GM18867 (cell line): ENCODE data around the gene ASAP2.

Experiments used
- ATAC-seq: cut with Tn5 transposase; IDR thresholded peaks from one replicate; pipeline ENCODE4 v1.9.1; 2021; ENCODE audit warnings: mild to moderate bottlenecking, moderate library complexity; ENCODE audit not compliant: unreplicated experiment

The ASAP2 gene

DNA sequence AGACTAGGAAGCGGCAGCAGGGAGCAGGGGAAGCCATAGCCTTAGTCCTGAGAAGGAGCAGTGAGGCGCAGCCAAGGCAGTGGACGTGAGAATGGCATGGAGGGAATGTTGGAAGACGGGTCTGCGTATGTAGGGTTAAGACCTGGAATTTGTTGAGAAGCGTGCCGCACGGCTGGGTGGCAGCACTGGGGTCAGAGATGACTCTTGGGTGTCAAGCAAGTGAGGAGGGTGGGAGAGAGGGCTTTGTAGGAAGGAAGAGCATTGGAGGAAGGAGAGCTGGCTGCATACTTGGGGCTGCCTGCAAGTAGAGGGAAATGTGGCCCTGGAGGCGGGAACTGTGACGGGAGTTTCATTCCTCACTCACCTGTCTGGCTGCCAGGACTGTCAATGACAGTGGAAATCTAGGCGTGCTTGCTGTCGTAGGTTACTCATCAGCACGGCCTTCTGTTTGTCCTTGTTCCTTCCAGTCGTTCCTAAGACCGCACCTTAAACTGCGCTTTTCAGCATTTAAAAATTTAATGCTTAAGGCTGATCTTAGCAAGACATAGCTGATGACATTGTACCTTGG lies 108.8 kb downstream of the ASAP2 start:
- ATAC-seq: no peak

DNA sequence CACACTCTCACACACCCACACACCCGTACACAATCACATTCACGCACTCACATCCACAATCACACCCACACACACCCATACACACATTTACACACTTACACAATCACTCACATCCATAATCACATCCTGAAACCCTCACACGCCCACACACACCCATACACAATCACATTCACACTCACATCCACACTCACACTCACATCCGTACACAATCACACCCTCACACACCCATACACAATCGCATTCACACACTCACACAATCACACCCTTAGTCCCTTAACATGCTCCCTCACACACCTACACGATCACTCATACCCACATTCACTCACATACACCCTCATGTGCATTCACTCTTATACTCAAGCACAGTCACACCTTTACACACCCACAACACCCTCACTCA lies 110.9 kb downstream of the ASAP2 start:
- ATAC-seq: no peak

DNA sequence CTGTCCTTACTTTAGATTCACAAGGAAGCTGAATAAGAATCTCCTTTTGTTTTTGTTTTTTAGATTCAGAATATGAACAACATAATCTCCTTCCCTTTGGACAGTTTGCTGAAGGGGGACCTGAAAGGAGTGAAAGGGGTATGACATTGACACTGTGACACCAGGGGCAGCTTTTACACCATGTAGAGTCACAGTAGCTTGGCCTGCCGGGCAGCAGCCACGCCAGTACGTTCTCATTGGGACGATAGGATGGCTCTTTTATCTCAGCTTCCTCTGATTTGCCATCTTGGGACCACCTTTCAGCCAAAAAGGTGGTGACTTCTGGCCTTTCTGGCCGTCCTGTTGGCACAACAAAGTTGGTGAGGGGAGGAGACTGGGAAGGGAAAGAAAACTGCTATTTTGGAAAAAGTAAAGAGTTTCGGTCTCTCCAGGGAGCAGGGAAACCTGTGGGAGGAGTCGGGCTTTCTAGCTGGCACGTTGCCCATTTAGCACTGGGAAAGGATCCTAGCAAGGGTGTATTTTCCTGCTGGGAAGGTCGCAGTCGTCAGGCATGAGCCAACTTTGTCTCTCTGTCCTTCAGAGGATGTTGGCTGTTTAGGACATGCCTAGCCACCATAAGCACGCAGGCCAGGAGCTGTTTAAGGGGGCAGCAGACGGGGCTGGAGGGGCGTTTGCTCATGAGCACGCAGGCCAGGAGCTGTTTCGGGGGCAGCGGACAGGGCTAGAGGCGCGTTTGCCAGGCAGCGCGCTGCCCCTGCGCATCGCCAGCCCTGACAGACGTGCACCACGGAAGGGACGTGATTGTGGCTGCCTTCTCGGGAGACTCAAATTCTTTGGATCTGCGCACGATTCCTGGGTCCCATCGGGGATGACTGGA lies 112.1 kb downstream of the ASAP2 start:
- no peak for ATAC-seq

DNA sequence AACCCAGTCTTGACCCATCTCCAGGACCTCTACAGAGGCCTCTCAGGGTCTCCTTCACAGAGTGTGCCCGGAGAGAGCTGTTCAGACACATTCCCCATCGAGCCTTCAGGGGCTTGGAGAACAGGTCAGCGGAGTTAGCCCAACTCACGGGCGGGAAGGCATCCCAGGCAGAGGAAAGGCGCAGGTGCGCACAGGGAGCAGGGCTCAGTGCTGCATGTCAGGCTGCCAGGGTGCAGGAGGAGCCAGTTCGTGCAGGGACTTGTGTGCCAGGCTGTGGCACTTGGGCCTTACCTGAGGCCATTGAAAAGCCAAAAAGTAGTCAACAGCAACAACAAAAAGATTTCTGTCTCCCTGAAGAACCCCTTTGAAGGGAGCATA lies 112.7 kb downstream of the ASAP2 start:
- no peak for ATAC-seq

DNA sequence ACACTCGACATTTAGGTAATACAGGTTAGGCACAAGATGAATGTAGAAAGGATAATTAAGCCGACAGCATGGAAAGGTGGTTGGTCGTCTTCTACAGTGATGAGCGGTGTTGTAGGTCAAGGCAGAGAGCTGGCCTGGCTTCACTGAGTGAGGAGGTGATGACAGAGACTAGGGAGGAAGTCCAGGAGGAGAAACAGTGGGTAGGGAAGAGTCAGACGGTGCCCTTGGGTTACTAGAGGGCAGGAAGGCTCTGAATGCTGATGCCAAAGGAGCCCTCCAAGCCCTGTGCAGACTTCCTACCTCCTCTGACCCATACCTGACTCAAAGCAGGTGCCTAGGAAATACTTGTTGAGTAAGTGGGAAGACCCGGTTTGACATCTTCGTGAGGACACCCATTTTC lies 116.0 kb downstream of the ASAP2 start:
- ATAC-seq: no peak

DNA sequence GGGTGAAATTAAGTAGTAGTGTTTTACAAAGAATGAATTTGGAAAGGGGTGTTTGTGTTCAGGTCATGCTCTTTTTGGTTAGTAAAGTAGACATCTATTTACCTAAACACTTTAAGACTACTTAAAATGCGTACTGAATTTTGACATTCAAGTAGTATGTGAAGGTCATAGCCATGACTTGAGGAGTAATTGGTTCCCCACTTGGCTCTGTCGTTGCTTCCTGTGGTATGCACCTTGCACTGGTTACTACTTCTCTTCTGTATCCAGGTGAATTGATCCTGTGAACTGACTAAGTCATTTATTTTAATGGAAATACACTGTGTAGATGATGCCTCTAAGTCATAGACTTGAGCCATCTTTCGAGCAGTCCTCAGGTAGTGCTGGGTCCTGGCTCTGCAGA lies 118.8 kb downstream of the ASAP2 start:
- no peak for ATAC-seq

DNA sequence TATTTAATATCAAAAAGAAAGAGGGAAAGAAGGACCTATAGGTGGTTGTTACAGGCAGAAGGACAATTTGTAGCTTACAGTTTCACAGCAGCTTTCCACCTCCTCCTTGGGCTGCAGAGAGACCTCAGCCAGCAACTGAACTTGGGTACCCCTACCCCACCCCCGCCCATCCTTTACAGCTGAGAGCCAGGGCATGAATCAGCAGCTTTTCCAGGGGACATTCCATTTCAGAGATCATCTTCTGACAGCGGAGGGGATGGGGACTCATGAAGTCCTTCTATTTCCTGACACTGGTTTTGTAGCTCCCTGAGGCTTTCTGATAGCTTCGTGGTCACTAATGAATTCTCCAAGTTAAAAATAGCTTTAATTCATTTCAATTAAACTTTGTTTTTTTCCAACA lies 120.4 kb downstream of the ASAP2 start:
- no peak for ATAC-seq

DNA sequence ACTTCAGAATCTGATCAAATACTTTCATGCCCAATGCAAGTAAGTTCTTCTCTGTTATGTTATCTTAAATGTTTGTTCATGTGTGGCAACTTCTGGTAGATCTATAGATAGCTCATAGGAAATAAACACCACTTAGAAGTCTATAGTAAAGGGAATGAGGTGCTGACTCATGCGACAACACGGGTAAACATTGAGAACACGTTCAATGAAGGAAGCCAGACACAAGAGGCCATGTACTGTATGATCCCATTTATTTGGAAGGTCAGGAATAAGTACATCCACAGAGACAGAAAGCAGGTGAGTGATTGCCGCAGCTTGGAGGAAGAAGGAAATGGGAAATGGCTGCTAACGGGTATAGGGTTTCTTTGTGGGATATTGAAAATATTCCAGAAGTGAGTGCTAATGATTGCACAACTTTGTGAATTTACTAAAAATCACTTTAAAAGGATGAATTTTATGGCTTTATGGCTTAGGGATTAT lies 121.3 kb downstream of the ASAP2 start:
- ATAC-seq: no peak

DNA sequence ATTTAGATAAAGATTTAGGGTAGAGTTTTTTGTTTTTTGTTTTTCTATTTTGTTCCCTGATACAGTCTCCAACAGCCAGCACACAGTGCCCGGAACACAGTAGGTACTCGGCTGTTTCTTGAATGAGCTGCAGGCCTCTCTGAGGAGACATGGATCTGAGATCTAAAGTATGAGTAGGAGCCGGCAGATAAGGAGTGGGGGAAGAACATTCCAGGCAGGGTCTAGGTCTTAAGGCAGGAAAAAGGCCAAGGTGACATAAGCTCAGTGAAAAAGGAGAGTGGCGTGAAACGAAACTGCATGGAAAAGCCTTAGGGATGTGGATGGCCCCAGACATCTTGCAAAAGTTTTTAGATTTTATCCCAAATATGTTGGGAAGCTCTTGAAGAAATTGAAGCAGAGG lies 122.3 kb downstream of the ASAP2 start:
- ATAC-seq: no peak

DNA sequence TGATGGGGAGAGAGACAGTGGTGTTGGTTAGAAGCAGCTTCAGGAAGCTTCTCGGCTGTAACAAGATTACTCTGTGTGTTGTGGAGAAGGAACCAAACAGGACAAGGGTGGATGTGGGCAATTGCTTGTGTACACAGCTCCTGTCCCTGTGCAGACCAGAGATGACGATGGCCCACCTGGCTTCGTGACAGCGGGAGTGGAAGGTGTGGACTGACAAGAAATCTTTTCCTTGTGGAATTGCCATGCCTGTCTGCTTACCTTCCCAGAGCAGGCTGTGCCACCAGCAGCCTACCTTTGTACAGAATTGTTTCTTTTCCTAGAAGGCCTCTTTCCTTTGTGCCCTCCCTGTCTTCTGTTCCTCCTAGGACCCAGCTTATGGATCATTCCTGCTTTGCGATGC lies 122.9 kb downstream of the ASAP2 start:
- ATAC-seq: no peak

DNA sequence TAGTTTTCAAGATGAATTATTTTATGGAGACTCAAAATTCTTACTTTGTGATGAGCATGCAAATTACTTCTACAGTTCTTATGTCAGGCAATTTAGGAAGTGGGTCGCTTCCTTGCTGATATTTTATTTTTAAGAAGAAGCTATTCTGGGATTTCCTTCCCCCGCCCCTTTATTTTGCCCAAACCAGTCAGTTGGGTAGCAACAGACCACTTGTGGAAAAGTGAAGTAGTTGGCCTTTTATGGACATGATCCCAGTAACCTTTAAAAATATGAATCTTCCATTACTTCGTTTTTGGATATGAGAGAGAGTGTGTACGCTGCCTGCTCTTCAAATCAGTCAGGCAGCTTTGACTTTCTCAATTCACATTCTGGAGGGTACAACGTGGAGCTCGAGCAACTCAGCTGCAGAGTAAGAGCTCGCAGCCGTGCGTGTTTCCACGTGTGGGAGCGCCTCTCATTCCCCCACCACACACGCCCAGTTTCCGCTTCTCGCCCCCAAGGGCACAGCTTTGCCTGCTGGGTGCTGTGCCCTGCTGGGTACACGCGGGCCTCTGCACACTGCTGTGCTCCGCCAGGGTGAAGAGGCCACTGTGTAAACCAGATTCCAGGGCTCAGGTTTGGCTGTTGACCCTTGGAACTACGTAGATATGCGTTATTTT lies 124.1 kb downstream of the ASAP2 start:
- ATAC-seq: no peak

DNA sequence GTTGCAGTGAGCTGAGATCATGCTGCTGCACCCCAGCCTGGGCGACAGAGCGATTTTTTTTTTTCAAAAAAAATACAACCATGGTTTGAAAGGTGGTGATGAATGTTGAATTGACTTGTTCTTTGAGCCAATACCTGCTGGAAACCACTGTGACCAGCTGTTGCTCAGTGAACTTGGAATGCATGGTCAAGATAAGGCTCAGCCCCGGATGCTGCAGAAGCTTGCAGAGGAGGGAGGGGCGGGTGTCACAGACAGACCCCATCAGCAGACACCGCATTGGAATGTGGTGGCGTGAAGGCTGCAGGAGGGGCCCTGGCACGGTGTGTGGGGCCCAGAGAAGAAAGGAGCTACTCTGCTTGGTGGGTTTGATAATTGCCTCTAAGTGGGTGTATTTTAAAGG lies 125.1 kb downstream of the ASAP2 start:
- ATAC-seq: no peak

DNA sequence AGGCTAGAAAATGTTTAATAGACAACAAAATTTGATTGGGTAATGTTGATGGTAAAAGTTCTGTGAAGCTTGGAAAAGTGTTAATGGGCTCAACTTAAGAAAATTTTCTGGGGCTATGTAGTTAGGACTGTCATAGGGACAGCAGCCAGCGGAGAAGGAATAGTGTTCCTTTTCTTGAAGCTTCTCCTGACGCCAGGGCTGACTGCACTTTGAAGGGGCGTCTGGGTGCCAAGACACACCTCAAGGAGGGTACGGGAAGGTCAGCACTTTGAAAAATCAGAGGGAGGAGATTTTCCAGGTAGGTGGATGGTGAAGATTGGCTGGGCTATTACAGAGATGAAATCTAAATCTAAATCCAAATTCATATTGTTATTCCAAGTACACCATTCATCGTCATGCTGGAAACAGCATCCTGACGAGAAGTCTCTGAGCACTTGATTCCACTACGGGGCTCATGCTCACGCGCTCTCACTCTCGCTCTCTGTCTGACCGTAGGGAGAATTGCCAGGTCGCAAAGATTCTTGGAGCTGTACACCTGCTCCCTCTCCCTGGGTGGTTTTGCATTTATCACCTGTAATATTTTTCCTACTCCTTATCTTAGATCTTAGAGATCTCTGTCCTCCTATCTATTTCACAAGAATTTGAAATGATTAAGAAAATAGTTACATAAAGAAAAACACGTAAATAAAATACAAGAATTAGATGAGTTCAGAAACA lies 125.7 kb downstream of the ASAP2 start:
- ATAC-seq: no peak

DNA sequence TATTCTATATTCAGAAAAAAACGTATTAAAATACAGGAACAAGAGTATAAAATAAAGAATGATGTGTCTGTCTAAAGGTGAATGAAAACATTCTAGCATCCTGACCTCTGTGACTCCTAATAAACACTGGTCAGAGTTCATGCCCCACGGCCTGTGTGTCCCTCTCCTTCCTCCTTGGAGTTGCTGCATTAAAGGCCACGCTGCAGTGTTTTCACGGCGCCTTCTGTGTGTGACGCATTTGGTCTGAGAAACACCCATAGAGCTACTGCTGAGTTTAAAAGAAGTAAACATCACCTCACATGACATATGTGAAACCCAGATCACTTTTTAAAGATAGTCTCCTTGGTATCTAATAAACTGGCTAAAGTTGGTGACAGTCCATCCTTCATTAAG lies 126.2 kb downstream of the ASAP2 start:
- no peak for ATAC-seq

DNA sequence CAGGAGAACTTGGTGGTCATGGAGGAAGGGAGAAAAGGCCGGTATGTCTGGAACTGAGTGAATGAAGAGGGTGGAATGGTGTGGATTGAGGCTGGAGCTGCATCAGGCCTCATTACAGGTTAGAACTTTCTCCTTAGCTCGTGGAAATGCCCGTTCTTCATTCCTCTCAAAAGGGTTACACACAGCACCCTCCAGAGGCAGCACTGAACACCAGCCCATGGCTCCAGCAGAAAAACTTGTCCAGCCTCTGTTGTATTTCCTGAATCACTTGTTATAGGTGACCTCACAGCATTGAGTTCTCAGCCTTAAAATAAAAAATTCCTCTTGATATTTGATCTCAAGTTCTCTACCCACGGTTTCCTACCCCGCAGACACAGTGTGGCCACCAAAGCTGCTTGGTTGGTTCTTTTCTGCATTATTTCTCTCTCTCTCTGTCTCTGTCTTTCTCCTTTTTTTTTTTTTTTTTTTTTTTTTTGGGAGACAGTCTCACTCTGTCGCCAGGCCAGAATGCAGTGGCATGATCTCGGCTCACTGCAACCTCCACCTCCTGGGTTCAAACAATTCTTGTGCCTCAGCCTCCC lies 127.1 kb downstream of the ASAP2 start:
- no peak for ATAC-seq

DNA sequence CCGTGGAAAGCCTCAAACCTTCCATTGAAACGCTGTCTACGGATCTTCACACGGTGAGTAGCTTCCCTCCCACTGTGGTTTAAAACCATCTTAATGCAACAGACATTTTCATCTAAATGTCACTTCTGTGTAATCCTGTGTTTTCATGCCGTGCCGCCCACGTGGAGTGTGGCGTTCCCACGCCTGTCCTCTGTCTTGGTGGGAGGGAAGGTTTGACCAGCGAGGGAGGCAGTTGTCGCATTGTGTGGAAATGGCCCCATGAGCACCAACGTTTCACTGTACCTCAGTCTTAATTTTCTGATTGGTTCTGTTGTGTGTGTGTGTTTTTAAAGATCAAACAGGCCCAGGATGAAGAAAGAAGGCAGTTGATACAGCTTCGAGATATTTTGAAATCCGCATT lies 128.1 kb downstream of the ASAP2 start:
- no peak for ATAC-seq

DNA sequence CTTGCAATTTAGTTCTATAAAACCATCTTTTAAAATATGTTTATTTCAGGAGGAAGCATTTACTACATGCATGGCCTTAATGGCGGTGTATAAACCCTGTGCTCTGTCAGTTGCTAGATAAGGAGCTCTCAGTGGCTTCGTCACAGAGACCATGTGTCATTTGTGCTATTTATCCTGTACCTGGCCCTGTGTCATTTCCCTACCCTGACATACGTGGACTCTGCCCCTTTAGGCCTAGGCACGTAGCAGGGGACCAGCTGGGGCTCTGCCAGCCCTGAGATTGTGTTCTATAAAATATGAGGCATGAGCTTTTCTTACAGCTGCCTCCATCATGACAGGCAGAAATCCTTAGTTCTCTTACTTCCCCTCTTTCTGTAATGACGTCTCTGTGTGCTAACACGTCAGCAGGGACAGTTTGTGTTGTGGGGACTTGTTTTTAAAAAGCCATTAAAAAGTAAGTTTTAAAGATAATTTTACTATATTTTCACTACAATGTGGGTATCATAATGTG lies 128.8 kb downstream of the ASAP2 start:
- ATAC-seq: no peak

DNA sequence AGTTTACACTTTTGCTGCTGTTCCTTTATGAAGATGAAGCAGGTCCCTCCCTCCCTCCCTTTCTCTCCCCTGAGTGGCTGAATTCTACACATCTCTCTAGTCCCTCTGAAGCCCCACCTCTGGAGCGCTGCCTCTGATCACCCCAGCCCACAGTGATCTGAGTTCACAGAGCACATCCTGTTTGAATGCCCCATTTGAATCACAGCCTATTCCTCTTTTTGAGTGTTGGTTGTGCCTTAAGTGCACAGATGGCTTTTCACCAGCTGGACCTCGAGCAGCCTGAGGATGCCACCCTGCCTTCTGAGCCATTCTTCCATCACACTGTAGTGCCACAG lies 129.6 kb downstream of the ASAP2 start:
- ATAC-seq: peak; percentile 85

DNA sequence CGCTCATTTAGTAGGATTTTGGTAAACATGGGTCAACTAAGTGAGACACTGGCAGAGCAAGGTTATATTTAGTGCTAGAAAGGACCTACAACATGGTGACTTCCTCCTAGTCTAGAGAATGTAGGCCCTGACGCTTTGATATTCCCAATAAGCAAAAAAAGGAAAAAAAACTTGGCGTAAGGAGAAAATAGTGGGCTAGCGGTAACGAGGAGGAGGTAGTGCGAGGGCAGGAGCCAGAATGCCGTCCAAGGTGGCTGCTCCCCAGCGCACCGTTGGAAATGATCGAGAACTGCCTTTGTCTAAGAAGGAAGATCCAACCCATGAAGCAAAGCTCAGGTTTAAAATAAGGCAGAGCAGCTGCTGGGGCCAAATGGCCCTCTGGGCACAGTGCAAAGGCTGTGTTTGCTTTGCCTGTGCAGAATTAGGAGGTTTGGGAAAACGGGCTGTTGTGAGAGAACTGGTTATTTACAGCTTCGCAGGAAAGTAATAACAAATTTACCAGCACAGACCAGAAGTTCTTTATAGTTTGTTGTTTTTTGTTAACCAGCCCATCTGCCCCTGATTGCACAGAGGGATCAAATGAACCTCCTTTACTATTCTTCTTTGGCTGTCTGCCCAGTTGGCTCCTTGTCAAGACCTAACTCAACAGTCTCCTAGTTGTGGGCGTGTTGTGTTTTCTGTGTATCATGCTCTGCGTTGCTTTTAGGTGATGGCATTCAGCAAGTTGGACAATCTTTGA lies 130.1 kb downstream of the ASAP2 start:
- no peak for ATAC-seq

DNA sequence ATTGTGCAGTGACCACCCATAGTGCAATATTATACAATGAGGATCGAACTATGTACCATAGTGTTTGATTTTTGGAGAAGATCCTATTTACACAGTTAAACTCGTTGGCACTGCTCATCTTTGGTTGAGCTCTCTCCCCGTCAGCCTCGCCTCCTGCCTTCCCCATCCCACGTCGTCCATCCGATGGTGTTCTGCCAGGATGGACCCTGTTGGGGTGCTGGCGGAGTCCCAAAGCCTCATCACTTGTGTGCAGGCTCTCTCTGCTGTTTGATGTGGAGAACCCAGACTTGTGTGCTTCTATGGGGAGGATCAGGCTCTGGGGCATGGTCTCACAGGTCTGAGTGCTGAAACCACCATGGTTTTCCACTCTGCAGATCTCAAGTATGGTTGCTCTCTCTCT lies 131.3 kb downstream of the ASAP2 start:
- no peak for ATAC-seq
